ENCODE results near the gene GMEB2.
"Not testable (repeated sequence)": the region's sequence is repeated elsewhere in the genome, so short reads cannot be mapped to it uniquely, and the experiment has no call there.

The GMEB2 gene

DNA sequence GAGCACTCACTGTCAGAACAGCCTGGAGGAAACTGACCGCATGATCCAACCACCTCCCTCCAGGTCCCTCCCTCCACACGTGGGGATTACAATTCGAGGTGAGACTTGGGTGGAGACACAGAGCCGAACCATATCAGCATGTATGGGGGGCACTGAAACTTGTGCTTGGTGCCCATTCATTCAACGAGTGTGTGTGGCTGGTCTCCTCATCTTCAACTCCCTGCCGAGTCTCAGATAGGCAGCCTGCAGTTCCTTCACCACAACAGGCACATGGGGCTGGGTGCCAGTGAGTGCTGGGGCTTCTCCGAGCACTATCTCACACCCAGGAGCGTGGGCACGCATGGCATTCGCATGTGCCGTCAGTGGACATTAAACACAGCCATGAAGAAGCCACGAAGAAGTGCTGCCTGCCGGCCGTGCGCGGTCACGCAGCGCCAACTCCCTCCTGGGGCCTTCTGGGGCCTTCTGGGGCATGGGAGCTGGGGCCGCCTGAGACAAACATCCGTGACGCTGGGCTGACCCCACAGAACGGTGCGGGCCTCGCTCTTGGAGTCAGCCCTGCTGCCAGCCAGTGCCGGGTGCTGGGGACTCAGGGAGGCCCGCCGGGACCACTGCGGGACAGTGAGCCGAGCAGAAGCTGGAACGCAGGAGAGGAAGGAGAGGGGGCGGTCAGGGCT, 30.5 kb upstream of the GMEB2 start:
- no peak for DNase-seq (ENCODE audit: low read depth)

DNA sequence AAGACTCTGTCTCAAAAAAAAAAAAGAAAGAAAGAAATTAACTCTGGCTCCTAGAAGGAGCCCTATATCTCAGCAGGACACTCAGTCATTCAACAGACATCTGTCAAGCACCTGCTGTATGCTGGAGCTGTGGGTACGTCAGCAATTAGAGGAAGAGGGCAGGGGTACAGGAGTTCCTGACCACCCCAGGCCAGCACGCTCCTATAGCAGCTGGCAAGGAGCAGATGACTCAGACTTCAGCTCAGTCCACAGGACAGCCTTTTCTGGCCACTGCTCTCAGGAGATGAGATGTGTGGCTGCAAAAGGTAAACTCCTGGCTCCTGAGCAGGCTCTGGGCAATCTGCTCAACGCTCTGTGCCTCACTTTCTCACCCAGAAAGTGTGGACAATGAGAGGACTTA, 29.6 kb upstream of the GMEB2 start:
- no peak for DNase-seq (ENCODE audit: low read depth)

DNA sequence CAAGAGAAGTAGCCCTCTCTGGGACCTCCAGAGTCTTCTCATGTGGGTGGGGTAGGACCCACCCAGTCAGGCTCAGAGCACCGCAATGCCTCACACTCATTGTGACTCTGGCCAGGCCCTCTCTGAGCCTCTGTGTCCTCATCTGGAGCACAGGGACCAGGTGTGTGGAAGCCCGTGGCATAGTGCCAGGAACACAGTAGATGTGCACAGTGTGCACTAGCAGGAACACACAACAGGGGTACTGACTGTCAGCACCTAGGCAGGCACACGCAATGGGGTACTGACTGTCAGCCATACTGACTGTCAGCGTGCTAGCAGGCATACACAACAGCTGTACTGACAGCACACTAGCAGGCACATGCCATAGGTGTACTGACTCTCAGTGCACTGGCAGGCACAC, 28.3 kb upstream of the GMEB2 start:
- DNase-seq (ENCODE audit: low read depth): no peak

DNA sequence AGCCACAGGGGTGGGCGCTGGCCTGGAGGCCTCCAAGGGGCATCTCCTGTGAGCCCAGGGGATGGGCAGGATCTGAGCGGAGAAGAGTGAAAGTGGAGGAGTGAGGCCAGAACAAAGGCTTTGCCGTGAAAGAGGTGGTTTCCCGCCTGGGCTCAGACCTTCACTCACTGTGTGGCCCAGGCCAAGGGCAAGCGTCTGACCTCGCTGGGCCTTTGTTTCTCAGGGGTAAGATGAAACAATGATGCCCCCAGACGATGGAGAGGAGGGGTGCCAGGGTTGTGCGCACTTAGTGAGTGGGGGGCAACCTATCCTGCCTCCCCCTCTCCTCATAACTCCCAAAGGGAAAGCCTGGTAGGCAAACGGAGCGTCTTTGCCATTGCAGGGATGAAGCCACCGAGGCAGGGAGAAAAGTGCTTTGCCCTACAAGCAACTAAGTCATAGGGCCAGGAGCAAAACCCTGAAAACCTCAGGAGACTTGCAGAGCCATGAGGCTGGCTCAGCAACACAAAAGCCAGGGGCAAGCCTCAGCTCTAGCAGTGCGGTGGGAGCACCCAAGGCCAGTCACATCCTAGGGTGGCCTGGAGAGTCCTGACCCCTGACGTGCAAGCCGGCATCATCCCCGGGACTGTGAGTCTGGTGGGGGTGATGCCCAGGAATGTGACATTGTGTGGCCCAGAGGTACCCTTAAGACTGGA, 27.2 kb upstream of the GMEB2 start:
- no peak for DNase-seq (ENCODE audit: low read depth)

DNA sequence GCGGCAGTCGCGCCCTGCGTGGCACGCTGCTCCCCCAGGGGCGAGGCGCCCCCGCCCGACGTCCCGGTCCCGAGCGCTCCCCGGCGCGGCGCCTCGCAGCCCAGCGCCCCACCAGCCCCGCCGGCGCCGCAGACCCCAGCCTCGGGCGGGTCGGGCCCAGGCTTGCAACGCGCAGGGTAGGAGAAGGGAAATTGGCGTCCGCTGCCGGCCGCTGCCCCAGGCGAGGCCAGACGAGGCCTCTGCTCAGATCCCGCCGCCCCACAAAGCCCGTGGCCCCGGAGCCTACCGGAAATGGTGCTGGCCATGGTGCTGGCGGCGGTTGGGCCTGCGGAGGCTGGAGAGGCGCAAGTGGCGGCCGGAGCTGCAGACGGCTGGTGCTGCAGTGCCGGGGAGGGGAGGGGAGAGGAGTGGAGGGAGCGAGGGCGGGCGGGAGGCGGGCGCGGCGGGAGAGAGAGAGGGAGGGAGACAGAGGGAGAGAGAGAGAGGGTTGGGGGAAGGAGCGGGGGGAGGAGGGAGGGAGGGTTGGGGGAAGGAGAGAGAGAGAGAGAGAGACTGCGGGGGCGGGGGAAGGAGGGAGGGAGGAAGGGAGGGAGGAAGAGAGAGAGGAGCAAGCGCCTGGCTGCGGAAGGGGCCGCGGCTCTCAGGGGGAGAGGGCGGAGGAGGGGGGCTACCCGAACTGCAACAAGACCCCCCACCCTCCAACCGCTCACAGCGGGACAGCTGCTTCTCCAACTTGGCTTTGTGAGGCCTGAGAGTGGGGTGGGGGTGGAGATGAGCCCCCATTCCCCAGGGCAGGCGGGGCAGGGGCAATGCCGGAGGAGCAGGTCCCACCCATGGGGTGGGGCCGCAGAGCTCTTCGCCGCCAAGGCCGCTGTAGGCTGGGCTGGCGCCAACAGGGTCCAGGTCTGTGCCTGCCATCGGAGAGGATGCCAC, 26.4 kb upstream of the GMEB2 start, which contains the start of gene STMN3:
Gene STMN3, minus strand, starts transcription at position 384 of the 933 bp plus-strand sequence. Its CDS starts 79 bp downstream, at position 305.
- DNase-seq (ENCODE audit: low read depth): no peak

DNA sequence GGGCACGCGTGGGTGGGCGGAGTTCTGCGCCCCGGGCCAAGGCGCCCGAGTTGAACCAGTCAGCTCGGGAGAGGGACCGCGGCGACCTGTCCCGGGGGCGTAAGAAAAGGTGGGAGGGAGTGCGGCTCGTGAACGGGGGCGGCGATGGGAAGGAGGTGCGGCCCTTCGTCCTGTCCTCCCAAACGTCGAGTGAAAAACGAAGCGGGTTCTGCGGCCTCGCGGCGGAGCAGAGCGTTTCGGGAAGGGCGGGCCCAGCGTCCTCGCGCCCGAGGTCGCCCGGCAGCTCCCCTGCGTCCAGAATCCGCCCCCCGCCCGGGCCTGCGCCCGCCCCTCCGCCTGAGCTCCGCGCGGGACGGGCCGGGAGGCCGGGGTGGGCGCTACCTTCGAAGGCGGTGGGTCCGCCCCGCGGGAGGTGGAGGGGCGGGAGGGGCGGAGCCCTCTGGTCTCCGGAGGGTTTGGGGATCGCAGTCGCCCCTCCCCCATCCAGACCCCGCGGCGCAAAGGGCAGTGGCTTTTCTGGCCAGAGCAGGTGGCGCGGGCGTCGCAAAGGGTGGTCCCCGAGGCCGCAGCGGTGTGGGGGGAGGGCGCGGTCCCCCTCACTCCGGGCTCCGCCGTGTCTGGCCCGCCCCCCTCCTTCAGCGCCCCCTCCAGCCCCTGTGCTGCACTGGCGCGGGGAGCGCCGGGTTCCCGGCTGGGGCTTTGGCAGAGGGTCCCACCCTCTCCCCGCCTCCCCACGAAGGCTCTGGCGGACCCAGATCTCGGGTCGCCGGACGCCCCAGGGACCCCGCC, 25.5 kb upstream of the GMEB2 start:
- no peak for DNase-seq (ENCODE audit: low read depth)

DNA sequence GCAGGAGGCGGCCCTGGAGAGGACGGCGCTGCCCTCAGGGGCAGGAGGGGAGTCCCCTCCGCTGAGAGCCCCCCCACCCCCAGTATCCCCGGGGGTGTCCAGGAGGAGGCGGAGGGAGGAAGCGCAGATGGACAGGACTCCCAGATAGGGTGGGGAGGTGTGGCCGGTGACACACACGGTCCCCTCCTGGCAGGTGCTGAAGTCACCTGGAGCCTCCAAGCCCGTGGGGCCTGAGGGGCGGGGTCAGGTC, 25.0 kb upstream of the GMEB2 start:
- no peak for DNase-seq (ENCODE audit: low read depth)

DNA sequence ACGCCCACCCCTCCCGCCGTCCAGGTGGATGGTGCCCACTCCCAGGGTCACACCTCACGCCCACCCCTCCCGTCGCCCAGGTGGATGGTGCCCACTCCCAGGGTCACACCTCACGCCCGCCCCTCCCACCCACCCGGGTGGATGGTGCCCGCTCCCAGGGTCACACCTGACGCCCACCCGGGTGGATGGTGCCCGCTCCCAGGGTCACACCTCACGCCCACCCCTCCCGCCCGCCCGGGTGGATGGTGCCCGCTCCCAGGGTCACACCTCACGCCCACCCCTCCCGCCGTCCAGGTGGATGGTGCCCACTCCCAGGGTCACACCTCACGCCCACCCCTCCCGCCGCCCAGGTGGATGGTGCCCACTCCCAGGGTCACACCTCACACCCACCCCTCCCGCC, 23.6 kb upstream of the GMEB2 start:
- DNase-seq (ENCODE audit: low read depth): not testable (repeated sequence)

DNA sequence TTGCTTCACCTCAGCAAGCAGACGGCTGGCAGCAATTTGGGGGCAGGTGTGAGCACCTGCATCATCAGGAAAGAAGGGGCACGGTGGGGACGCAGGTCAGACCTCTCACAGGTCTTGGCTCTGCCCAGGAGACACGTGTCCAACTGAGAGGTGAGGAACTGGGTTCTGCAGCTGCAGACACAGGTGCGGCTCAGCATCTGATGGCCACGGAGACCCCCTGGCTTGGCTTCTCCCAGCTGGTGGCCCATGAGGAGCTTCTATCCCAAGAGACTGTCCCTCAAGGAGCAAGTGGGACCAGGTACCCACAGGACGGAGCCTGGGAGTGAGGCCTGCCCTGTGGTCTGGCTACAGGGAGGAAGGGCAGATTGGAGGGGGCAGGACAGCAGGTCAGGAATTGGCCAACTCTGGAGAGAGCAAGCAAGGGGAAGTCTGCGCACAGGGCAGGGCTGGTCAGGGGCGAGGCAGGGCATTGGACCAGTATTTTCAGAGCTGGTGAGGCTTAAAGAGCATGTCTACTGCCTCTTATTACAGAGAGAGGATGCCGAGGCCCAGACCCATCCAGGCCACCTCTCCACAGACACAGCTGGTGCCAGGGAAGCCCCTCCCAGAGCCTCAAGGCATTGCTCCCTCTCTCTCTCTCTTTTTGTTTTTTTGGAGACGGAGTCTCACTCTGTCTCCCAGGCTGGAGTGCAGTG, 22.1 kb upstream of the GMEB2 start:
- no peak for DNase-seq (ENCODE audit: low read depth)

DNA sequence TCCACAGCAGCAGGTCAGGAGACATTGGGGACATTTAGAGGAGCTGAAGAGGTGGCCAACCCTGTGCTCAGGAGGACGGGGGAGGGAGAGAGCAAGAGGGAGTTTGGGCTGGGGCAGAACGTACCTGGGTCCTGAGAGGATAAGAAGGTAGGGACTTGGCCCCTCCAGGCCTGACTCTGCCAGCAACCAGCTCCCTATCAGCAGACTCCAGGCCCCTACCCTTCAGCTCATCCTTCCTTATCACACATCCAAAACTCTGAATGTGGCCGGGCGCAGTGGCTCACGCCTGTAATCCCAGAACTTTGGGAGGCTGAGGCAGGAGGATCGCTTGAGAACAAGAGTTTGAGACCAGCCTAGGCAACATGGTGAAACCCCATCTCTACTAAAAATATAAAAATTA, 21.3 kb upstream of the GMEB2 start:
- DNase-seq (ENCODE audit: low read depth): no peak

DNA sequence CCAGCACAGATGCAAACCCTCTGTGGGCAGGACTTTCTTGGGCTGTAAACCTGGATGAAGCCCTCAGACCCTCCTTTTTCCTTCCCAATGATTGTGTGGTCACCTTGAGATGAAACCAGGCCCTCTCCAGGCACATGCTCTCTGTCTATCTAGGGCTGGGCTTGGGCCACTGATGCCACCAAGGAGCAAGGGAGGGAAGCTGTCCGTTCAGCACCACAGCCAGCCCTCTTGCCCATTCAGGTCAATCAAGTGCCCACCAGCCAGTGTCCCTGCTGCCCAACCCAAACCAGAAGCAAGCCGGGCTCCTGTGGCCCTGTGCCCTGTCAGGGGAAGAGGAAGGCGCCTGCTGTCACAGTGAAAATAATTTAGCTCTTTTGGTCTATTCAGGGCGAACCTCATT, 18.3 kb upstream of the GMEB2 start:
- no peak for DNase-seq (ENCODE audit: low read depth)

DNA sequence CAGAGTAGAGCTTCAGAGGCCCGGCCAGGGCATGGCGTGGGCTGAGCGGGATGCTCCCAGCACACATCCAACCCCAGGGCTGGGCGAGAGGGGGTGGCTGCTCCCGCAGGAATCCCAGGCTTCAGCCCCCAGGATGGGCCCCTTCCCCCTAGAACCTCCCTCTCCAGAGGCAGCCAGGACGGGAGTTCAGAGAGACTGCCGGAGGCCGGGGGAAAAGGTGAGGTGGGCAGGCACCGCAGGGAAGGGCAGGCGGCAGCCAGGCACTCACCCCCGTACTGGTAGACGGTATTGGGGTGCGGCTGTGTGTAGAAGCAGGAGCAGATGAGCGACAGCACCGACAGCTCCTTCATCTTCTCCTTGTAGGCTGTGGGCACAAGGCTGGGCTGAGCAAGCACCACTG, 17.0 kb upstream of the GMEB2 start:
- no peak for DNase-seq (ENCODE audit: low read depth)

DNA sequence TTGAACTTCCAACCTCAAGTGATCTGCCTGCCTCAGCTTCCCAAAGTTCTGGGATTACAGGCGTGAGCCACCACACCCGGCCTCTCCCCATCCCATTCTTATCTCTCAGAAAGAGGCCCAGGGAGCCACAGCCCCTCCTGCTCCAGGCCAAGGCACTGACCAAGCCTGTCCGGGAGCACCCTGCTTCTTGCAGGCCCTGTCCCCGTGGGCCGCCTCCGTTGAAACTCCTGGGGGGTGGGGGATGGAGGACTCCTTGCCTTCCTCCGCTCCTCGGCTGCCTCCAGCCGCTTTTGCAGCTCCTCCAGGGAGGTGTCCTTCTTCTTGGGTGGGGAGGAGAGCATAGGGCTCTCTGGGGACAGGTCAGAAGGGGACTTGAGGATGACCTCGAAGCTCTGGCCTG, 16.6 kb upstream of the GMEB2 start:
- no peak for DNase-seq (ENCODE audit: low read depth)

DNA sequence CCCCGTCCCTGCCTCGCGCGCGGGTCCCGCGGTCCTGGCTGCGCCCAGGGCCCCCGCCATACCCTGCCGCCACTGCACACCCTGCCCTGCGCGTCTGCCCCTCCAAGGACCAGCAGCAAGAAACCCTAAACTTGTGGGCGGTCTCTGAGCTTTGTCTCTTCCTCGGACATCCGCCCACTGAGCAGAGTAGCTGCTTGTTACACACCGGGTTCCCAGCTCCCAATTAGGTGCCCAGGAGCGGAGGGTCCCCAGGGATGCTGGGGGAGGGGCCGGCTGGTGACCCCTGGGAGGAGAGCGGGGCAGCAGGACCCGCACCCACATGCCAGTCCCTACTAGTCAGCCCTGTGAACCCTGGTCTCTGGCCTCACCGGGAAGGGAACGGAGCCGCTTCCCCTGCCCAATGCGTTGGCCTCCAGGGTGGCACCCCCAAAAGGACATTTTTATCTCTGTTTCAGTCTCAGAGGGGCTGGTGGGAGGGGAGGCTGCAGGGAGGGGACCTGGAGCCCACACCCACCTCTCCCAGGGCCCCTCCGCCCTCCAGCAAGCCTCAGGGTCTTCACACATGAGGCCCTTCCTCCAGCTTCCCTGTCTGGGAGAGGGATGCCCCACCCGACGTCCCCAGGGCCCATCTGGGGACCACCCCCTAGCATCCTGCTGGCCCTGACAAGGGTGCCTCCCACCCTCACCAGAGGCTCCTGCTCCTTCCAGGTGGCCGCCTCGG, 15.8 kb upstream of the GMEB2 start:
- DNase-seq (ENCODE audit: low read depth): no peak

DNA sequence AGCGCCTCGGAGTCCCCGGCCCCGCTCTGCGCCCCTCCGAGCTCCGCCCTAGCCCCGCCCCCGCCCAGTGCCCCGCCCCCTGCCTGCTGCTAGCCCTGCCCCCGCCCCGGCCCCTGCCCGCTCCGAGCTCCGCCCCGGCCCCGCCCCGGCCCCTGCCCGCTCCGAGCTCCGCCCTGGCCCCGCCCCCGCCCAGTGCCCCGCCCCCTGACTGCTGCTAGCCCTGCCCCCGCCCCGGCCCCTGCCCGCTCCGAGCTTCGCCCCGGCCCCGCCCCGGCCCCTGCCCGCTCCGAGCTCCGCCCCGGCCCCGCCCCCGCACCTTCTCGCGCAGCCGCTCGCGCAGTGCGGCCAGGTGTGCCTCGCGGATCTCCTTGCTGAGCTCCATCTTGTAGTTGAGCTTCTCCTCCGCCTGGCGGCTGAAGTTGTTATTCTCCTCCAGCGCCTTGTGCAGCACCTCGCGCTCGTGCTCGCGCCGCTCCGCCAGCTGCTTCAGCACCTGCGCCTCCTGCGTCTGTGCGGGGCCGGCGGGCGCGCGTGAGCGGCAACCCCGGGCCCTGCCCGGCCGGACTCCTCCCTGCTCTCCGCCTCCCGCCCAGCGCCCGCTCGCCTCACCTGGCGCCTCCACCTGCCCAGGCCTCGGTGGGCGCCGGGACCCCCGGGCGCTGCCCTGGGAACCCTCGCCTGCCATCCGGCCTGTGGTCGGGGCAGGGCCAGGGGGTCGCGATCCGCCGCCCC, 15.1 kb upstream of the GMEB2 start:
- peak; percentile 95 for DNase-seq (ENCODE audit: low read depth)

DNA sequence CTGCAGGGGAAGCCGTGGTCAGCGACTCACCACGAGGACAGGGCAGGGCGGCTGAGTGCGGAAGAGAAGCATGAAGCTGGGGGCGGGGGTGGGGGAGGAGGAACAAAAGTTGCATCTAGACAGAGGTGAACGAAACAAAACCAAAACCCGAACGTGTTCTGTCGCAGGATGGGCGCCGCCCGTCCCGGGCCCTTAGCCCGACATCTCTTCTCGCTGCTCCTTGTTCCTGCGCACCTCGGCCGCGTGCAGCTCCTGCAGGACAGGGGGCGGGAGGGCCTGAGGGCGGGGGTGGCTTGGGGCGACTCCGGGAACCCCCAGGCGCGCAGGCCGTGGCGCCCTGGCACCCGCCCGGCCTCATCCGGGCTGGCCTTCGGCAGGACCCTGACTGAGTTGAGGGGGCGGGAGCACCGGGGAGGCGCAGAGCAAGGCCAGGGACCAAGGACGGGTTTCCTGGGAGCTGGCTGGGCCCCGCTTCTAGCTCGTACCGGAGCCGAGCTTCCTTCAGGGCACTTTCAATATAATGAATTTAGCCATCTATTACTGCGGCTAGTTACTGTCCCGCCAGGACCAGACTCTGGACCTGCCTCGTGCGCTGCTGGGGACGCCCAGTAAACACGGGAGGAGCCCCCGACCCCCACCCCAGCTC, 14.4 kb upstream of the GMEB2 start:
- DNase-seq (ENCODE audit: low read depth): no peak

DNA sequence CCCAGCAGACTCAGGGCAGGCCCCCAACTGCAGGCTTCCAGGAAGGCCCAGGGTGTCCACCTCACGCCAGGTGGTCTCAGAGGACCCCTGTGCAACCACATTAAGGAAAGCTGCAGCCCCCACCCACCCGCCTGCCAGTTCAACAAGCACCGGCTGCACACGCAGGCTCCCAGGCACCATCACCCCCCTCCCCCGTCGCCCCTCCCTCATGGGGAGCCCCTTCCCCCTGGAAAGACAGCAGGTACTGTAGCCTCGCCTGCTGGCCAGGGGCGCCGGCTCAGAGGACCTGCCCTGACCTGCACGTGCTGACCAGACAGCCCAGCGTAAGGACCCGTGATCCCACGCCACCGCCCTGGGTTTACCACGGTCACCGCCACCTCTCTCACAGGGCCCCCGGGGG, 13.8 kb upstream of the GMEB2 start:
- DNase-seq (ENCODE audit: low read depth): not testable (repeated sequence)

DNA sequence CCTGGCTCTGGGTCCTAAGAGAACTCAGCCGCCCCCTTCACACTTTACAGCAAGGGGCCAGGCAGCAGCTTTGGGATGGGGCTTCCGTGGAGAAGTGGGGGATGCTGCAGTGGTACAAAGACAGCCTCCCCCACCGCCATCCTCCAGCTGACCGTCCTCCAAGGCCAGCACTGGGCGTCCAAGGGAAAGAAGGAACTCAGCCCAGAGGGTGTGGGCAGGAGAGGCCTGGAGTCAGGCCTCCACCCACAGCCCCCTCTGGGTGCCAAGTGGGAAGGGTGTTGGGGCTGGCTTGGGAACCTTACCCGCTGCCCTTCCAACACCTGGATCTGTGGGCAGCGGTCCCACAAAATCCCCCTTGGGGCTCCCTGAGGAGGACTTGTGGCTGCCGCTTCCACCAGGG, 13.2 kb upstream of the GMEB2 start:
- no peak for DNase-seq (ENCODE audit: low read depth)

DNA sequence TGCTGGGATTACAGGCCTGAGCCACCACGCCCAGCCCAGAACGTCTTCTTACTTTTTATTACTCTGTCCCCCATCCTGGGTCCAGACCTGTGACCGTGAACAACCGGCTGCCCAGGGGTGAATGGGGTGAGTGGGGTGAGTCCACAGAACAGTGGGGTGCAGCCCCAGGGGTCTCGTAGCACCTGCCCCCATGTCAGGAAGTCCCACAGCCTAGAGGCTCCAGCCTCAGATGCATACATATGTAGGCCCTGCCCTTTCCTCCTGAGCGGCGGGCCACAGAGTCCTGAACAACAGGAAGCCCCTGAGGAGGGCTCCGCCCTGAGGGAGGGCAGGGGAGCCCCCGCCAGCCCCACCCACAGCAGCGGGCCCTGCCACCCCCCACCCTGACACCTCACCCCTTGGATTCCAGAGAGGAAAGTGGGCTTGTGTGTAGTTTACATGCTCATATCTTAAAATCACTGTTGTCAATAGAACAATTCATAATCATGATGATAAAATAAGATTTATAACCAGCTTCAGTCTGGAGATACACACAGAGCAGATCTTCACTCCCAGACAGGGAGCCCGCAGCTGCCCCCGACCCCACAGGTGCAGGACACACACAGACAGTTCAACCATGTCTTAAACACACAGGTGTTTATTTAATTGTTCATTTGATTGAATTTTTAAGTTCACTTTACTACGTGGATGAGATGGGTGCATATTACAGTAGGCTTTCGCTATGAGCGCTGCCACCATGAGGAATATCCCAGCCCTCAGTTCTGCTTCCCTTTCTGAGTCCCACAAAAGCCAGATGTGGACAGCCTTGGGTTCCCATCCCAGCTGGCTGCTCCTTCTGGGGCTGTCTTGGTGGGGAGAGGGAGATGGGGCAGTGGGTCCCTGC, 12.4 kb upstream of the GMEB2 start:
- DNase-seq (ENCODE audit: low read depth): no peak
